Gastroesophageal sphincter (tissue), 3 donors: ENCODE measurements around the gene OTOS.

ENCODE experiments used
- CTCF ChIP-seq, 4 experiments: fragments of 200-600 bp in 2 of 4; fragments of 450-650 bp in 2 of 4; sonication (generic) in 1 of 4; IDR thresholded peaks; one replicate each; pipeline ENCODE4 v1.5.1; 2017 to 2019; ENCODE audit warnings: antibody characterized with exemption in 4 of 4, mild to moderate bottlenecking in 2 of 4, moderate library complexity in 2 of 4
- EP300 ChIP-seq: sonication (generic); formaldehyde crosslinking; IDR thresholded peaks from one replicate; pipeline ENCODE4 v1.6.1; 2017; ENCODE audit warnings: antibody characterized with exemption, mild to moderate bottlenecking
- POLR2A ChIP-seq, 2 donors: fragments of 450-650 bp; IDR thresholded peaks; one replicate each; pipeline ENCODE4 v1.6.1; 2017; ENCODE audit warnings: antibody characterized with exemption in 2 of 2, mild to moderate bottlenecking in 2 of 2, moderate library complexity in 1 of 2
- POLR2AphosphoS5 ChIP-seq: sonication (generic); formaldehyde crosslinking; IDR thresholded peaks from one replicate; pipeline ENCODE4 v1.6.1; 2017; ENCODE audit warnings: antibody characterized with exemption

GRCh38 chr2:240165034-240165433 lies 24.6 kb upstream of the OTOS start:
- TF ChIP-seq POLR2A (IDR thresholded peaks at IDR 0.05) = no peak
- no peak for TF ChIP-seq CTCF (IDR thresholded peaks at IDR 0.05)
- no peak for TF ChIP-seq EP300
- TF ChIP-seq POLR2AphosphoS5 = no peak
